Measurements from ENCODE around the gene FBXW9.

FBXW9 gene

DNA sequence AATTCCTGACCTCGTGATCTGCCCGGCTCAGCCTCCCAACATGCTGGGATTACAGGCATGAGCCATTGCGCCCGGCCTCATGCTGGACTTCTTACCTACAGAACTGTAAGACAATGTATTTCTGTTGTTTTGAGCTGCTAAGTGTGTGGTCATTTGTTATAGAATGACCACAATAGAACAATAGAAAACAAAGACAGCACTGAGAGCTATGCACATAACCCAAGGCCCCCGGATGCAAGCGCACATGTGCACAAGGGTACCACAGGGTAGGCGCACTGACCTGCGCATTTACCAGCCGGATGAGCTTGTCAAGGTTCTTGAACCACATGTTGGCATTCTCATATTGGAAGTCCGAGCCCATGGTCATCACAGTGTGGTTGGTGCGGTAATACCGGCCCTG is 35.5 kb downstream of the FBXW9 start:
- peaks cover 28% of the 10 kb centered on the region for H3K36me3 ChIP-seq (ENCODE audit: low read depth)
- TF ChIP-seq, protein P1, sequence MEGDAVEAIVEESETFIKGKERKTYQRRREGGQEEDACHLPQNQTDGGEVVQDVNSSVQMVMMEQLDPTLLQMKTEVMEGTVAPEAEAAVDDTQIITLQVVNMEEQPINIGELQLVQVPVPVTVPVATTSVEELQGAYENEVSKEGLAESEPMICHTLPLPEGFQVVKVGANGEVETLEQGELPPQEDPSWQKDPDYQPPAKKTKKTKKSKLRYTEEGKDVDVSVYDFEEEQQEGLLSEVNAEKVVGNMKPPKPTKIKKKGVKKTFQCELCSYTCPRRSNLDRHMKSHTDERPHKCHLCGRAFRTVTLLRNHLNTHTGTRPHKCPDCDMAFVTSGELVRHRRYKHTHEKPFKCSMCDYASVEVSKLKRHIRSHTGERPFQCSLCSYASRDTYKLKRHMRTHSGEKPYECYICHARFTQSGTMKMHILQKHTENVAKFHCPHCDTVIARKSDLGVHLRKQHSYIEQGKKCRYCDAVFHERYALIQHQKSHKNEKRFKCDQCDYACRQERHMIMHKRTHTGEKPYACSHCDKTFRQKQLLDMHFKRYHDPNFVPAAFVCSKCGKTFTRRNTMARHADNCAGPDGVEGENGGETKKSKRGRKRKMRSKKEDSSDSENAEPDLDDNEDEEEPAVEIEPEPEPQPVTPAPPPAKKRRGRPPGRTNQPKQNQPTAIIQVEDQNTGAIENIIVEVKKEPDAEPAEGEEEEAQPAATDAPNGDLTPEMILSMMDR (IDR thresholded peaks at IDR 0.05; ENCODE audit: poor library complexity, severe bottlenecking), result no peak
- ATAC-seq (ENCODE audit: low read depth), result no peak

DNA sequence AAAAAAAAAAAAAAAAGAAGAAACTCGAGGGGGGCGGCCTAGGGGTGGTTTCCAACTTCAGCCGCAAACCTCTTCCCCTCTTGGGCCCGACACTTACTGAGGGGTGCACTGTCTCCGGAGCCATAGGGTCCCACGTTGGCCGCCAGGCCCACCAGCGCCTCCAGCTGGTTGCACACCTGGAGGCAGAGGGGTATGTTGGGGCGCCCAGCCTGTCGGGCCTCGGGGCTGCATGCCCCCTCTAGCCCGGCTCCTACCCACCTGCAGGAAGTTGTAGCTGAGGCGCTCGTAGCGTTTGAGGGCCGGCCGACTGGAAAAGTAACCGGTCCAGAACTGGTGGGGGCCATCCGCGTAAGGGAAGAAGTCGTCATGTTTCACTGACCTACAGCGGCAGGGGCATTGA is 38.5 kb downstream of the FBXW9 start:
- Histone ChIP-seq H3K27ac (ENCODE audit: poor library complexity, severe bottlenecking) (no peak overlapping the region), H3K27me3 (ENCODE audit: insufficient read depth, poor library complexity, severe bottlenecking) (no peaks in the 10 kb centered on the region), H3K36me3 (ENCODE audit: low read depth) (peaks cover 17% of the 10 kb centered on the region), H3K4me3 (ENCODE audit: severe bottlenecking) (no peak overlapping the region), H3K4me1 (ENCODE audit: insufficient read depth, poor library complexity, severe bottlenecking) (no peaks in the 10 kb centered on the region), H3K9me3 (ENCODE audit: severe bottlenecking) (no peaks in the 10 kb centered on the region)
- TF ChIP-seq, protein P1 (IDR thresholded peaks at IDR 0.05; ENCODE audit: poor library complexity, severe bottlenecking), result no peak
- DNase-seq (ENCODE audit: low spot score), result no peak
- ATAC-seq (ENCODE audit: low read depth), result no peak

More for the DNA sequence above, 35.5 kb downstream of the FBXW9 start:
- Histone ChIP-seq H3K4me3 (ENCODE audit: severe bottlenecking) (no peak overlapping the region), H3K27me3 (ENCODE audit: insufficient read depth, poor library complexity, severe bottlenecking) (no peaks in the 10 kb centered on the region), H3K9me3 (ENCODE audit: severe bottlenecking) (no peaks in the 10 kb centered on the region), H3K4me1 (ENCODE audit: insufficient read depth, poor library complexity, severe bottlenecking) (no peaks in the 10 kb centered on the region), H3K27ac (ENCODE audit: poor library complexity, severe bottlenecking) (no peak overlapping the region)
- DNase-seq (ENCODE audit: low spot score), result no peak

DNA sequence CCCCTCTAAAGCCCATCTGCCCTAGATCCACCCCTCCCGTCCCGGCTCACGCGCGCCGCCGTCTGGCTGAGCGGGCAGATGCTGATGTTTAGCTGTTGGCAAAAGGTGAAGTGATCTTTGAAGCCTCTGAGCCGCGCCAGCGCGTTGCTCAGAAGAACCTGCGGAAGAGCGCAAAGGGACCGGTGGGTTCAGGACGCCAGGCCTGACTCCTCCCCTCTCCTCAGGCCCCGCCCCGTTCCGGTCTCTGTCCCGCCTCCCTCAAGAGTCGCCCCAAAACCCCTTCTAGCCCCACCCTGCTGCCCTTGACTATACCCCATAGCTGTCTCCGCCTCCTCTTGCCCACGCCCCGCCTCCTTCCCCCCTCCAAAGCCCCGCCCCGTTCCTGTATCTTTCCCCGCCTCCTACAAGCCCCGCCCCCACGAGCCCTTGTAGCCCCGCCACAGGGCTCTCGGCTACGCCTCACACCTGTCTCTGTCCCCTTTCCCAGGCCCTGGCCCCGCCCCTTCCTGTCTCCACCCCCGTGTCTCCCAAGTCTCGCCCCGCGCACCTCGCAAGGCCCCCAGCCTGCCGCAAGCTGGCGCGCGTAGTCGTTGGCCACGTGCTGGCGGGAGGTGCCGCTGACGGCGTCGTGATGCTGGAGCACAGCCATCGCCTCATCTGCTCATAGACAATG is 39.4 kb downstream of the FBXW9 start:
- no peak for DNase-seq (ENCODE audit: low spot score)
- TF ChIP-seq, protein P1 (IDR thresholded peaks at IDR 0.05; ENCODE audit: poor library complexity, severe bottlenecking), result no peak
- no peaks in the 10 kb centered on the region for H3K9me3 ChIP-seq (ENCODE audit: severe bottlenecking)
- no peak for ATAC-seq (ENCODE audit: low read depth)
- peaks cover 13% of the 10 kb centered on the region for H3K36me3 ChIP-seq (ENCODE audit: low read depth)
- H3K27ac ChIP-seq (ENCODE audit: poor library complexity, severe bottlenecking), result no peak overlapping the region
- no peak overlapping the region for H3K4me3 ChIP-seq (ENCODE audit: severe bottlenecking)
- H3K27me3 ChIP-seq (ENCODE audit: insufficient read depth, poor library complexity, severe bottlenecking), result no peaks in the 10 kb centered on the region
- H3K4me1 ChIP-seq (ENCODE audit: insufficient read depth, poor library complexity, severe bottlenecking), result no peaks in the 10 kb centered on the region

DNA sequence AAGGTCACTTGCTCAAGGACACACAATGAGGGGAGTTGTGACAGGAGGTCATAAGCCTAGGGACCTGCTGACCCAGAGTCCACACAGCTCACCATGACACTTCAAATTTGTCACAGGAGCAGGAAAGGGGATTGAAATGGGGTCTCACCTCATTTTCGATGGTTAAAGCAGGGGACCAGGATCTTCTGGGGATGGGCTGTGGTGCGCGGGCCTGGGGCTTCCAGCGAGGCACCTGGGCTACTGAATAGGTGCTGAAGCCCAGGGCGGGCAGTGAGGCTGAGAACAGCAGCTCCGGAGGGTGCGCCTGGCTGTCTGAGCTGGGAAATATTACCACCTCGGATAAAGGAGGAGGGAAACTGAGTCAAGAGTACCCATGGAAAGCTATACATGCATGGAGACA is 40.9 kb downstream of the FBXW9 start:
- H3K27ac ChIP-seq (ENCODE audit: poor library complexity, severe bottlenecking), result no peak overlapping the region
- H3K9me3 ChIP-seq (ENCODE audit: severe bottlenecking), result no peaks in the 10 kb centered on the region
- H3K36me3 ChIP-seq (ENCODE audit: low read depth), result peaks cover 3% of the 10 kb centered on the region; the same call in 1 of the 2 replicates
- H3K4me1 ChIP-seq (ENCODE audit: insufficient read depth, poor library complexity, severe bottlenecking), result no peaks in the 10 kb centered on the region
- no peaks in the 10 kb centered on the region for H3K27me3 ChIP-seq (ENCODE audit: insufficient read depth, poor library complexity, severe bottlenecking)
- no peak for DNase-seq (ENCODE audit: low spot score)
- no peak overlapping the region for H3K4me3 ChIP-seq (ENCODE audit: severe bottlenecking)
- ATAC-seq (ENCODE audit: low read depth), result no peak
- TF ChIP-seq, protein P1 (IDR thresholded peaks at IDR 0.05; ENCODE audit: poor library complexity, severe bottlenecking), result no peak

DNA sequence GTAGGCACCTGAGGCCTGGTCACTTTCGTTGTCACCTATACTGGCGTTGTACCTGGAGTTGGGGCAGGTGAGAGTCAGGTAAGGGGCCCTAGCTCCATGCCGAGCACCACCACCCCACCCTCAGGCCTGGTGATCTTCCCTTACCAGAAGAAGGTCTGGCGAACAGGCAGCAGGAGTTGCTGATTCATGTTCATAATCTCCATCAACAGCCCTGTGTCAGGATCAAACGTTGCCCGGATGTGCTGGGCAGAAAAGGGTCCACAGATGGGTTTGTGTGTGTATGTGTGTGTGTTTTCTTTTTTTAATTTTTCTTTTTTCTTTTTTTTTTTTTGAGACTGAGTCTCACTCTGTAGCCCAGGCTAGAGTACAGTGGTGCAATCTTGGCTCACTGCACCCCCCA is 44.2 kb downstream of the FBXW9 start:
- no peaks in the 10 kb centered on the region; the same call in 1 of the 2 replicates for H3K36me3 ChIP-seq (ENCODE audit: low read depth)
- no peak for DNase-seq (ENCODE audit: low spot score)
- no peak for ATAC-seq (ENCODE audit: low read depth)

More for the DNA sequence above, 44.2 kb downstream of the FBXW9 start:
- TF ChIP-seq, protein P1 (IDR thresholded peaks at IDR 0.05; ENCODE audit: poor library complexity, severe bottlenecking), result no peak
- Histone ChIP-seq H3K27me3 (ENCODE audit: insufficient read depth, poor library complexity, severe bottlenecking) (no peaks in the 10 kb centered on the region), H3K9me3 (ENCODE audit: severe bottlenecking) (no peaks in the 10 kb centered on the region), H3K4me3 (ENCODE audit: severe bottlenecking) (no peak overlapping the region), H3K4me1 (ENCODE audit: insufficient read depth, poor library complexity, severe bottlenecking) (no peaks in the 10 kb centered on the region), H3K27ac (ENCODE audit: poor library complexity, severe bottlenecking) (no peak overlapping the region)
